Activated gamma-delta T cell (primary cell): ENCODE measurements around the gene RTBDN.
"Not testable (repeated sequence)": the region's sequence is repeated elsewhere in the genome, so short reads cannot be mapped to it uniquely, and the experiment has no call there.

Source experiments
- DNase-seq: peaks from one replicate; lab custom pipeline; 2025; lab: John Stamatoyannopoulos, UW

Gene RTBDN

GRCh38 chr19:12856653-12857052 lies 22.3 kb upstream of the RTBDN start:
- DNase-seq = no peak

GRCh38 chr19:12847159-12848139 lies 13.1 kb upstream of the RTBDN start:
- peak; percentile 70 for DNase-seq

GRCh38 chr19:12846613-12847012 lies 12.2 kb upstream of the RTBDN start:
- DNase-seq = not testable (repeated sequence)

- no peak for DNase-seq
Measured at GRCh38 chr19:12843999-12844732, 9.8 kb upstream of the RTBDN start.

GRCh38 chr19:12843328-12843727 lies 8.9 kb upstream of the RTBDN start:
- DNase-seq = no peak

GRCh38 chr19:12842511-12842910 lies 8.1 kb upstream of the RTBDN start:
- no peak for DNase-seq

- DNase-seq = no peak
Measured at GRCh38 chr19:12841094-12841493, 6.7 kb upstream of the RTBDN start.

- no peak for DNase-seq
Measured at GRCh38 chr19:12840091-12841079, 6.0 kb upstream of the RTBDN start.

- DNase-seq = no peak
Measured at GRCh38 chr19:12838886-12839756, 4.7 kb upstream of the RTBDN start.

GRCh38 chr19:12838182-12838885 lies 4.0 kb upstream of the RTBDN start, which contains the start of gene MAST1:
Gene MAST1, plus strand, starts transcription at chr19:12838515. Its CDS starts 58 bp downstream, at chr19:12838573.
- DNase-seq = peak; percentile 35

GRCh38 chr19:12837225-12837624 lies 2.8 kb upstream of the RTBDN start:
- no peak for DNase-seq

- no peak for DNase-seq
Measured at GRCh38 chr19:12836529-12836863, 2.1 kb upstream of the RTBDN start.

GRCh38 chr19:12834976-12835757 lies 788 bp upstream of the RTBDN start:
- DNase-seq = no peak

- peak; percentile 49 for DNase-seq
Measured at GRCh38 chr19:12833738-12834565, 427 bp downstream of the RTBDN start.

GRCh38 chr19:12833418-12833737 lies 1.0 kb downstream of the RTBDN start:
- no peak for DNase-seq

- no peak for DNase-seq
Measured at GRCh38 chr19:12828494-12828893, 5.9 kb downstream of the RTBDN start.

GRCh38 chr19:12825254-12826131 lies 8.9 kb downstream of the RTBDN start:
- DNase-seq = no peak
